ENCODE measurements around the gene FAM98B. TPM values are rescaled to one million over a fixed set of nuclear protein-coding genes. Genes with fewer than 3 reads are reported as not detected.
A peak's percentile ranks its signal among the peaks of the same experiment; 100 is the strongest.

The FAM98B gene
- total RNA-seq, 1 experiment from 2014 or later: 50.0 TPM

DNA sequence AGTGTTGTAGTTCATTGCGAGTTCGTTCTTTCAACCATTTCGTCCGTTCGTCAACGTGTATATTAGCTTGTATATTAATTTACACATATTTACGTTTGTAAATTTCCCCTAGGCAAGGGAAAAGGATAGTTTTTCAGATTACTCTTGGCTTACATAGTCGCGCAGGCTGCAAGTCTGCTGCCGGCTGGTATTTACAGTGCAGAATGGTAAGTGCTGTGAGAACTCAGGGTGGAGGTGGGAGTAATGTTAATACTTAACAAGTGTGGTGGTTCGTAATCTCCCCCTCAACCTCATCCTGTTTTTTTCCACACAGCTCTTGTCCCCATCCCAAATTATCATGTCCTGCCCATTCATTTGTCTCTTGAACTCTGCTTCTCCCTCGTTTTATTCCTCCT, 766 bp downstream of the FAM98B start:
- H2BK5ac ChIP-seq (ENCODE audit: insufficient read length, low read length): no peak overlapping the region
- H3K4me1 ChIP-seq (ENCODE audit: insufficient read depth, low read length): no peaks in the 10 kb centered on the region; the same call in 1 of the 2 replicates
- H4K8ac ChIP-seq (replicated peaks; ENCODE audit: insufficient read length, low read depth, low read length): no peak overlapping the region
- H2BK15ac ChIP-seq (ENCODE audit: low read depth, low read length): no peak overlapping the region
- peaks cover 6 to 8% of the 10 kb centered on the region in 2 experiments for H3K4me1 Mint-ChIP-seq
- no peak overlapping the region for H3K23ac ChIP-seq (ENCODE audit: insufficient read length, low read depth, low read length)
- peaks cover 21% of the 10 kb centered on the region for H3K79me1 ChIP-seq (ENCODE audit: insufficient read depth, low read depth, low read length, poor library complexity, severe bottlenecking)
- H3K27ac ChIP-seq (ENCODE audit: insufficient read length, low read depth, low read length): peak overlapping the region; percentile 84
- peak overlapping the region; percentile 96 for H3K9ac ChIP-seq (ENCODE audit: extremely low read depth, insufficient read length, low read length)
- H3K23me2 ChIP-seq (ENCODE audit: insufficient read length, low read depth, low read length, poor library complexity, severe bottlenecking): peaks cover 5% of the 10 kb centered on the region
- H3K4me2 ChIP-seq (ENCODE audit: insufficient read depth, insufficient read length, low read length): peak overlapping the region; percentile 81
- no peak overlapping the region; the same call in 1 of the 2 replicates for H3K4ac ChIP-seq (ENCODE audit: low read depth, low read length)
- peaks cover 34% of the 10 kb centered on the region for H3K79me2 ChIP-seq (ENCODE audit: insufficient read depth, low read length)
- no peak overlapping the region for H4K91ac ChIP-seq (ENCODE audit: insufficient read length, low read depth, low read length)
- peaks cover 1% of the 10 kb centered on the region for H3K27me3 Mint-ChIP-seq (ENCODE audit: low read depth)
- no peak overlapping the region for H2BK20ac ChIP-seq (ENCODE audit: low read depth, low read length, poor library complexity, severe bottlenecking)
- H3K9me3 Mint-ChIP-seq: no peaks in the 10 kb centered on the region
- H2AFZ ChIP-seq (ENCODE audit: low read length): no peak overlapping the region
- H4K5ac ChIP-seq (ENCODE audit: insufficient read length, low read depth, low read length): no peak overlapping the region
- H3K36me3 Mint-ChIP-seq (ENCODE audit: insufficient read depth in 1 of 3, low read depth in 3 of 3): peaks cover 3 to 5% (median 5%) of the 10 kb centered on the region in 3 experiments; a peak in 2 of 7 replicates
- no peak for DNase-seq
- no peak overlapping the region for H3T11ph ChIP-seq (ENCODE audit: low read length)
- no peaks in the 10 kb centered on the region for H3K27me3 ChIP-seq (ENCODE audit: insufficient read depth, low read length)
- peak overlapping the region; percentile 98 to 99 (median 99) for H3K27ac Mint-ChIP-seq
- H3K18ac ChIP-seq (ENCODE audit: insufficient read length, low read depth, low read length): peak overlapping the region; percentile 99
- WGBS (ENCODE audit: extremely low coverage, insufficient read length, low lambda C conversion rate): no CpG with 5 or more reads among the region's 12 CpGs
- H2AK5ac ChIP-seq (ENCODE audit: insufficient read length, low read length): no peak overlapping the region
- no peak overlapping the region for H2BK12ac ChIP-seq (ENCODE audit: insufficient read length, low read depth, low read length)
- H3K14ac ChIP-seq (ENCODE audit: insufficient read depth, low read length): peak overlapping the region; percentile 100; the same call in 1 of the 2 replicates
- peak overlapping the region; percentile 91 to 98 for H3K4me3 Mint-ChIP-seq
- peaks cover 2% of the 10 kb centered on the region for H4K20me1 ChIP-seq (ENCODE audit: control insufficient read depth, insufficient read depth, insufficient read length)
- H3K9me3 ChIP-seq (ENCODE audit: control insufficient read depth, low read depth, low read length): no peaks in the 10 kb centered on the region
- no peak overlapping the region for H3K56ac ChIP-seq (ENCODE audit: insufficient read length, low read depth, low read length)
- TF ChIP-seq, protein P1, sequence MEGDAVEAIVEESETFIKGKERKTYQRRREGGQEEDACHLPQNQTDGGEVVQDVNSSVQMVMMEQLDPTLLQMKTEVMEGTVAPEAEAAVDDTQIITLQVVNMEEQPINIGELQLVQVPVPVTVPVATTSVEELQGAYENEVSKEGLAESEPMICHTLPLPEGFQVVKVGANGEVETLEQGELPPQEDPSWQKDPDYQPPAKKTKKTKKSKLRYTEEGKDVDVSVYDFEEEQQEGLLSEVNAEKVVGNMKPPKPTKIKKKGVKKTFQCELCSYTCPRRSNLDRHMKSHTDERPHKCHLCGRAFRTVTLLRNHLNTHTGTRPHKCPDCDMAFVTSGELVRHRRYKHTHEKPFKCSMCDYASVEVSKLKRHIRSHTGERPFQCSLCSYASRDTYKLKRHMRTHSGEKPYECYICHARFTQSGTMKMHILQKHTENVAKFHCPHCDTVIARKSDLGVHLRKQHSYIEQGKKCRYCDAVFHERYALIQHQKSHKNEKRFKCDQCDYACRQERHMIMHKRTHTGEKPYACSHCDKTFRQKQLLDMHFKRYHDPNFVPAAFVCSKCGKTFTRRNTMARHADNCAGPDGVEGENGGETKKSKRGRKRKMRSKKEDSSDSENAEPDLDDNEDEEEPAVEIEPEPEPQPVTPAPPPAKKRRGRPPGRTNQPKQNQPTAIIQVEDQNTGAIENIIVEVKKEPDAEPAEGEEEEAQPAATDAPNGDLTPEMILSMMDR (conservative IDR thresholded peaks at IDR 0.05): no peak
- H2BK120ac ChIP-seq (ENCODE audit: low read depth, low read length, poor library complexity, severe bottlenecking): no peak overlapping the region

Measured in H9 (cell line).